ENCODE measurements around the gene AP5S1. TPM values are rescaled to one million over a fixed set of nuclear protein-coding genes. Genes with fewer than 3 reads are reported as not detected.

Gene AP5S1
- total and polyA plus RNA-seq, 9 of the 15 experiments (the other 6 are each of a cell fraction or from before 2014, with no cell fraction given): 2.6 to 8.8 (median 4.4) TPM

GRCh38 chr20:3783511-3784195, 36.7 kb upstream of the AP5S1 start:
- Histone ChIP-seq H3K79me2 (ENCODE audit: control insufficient read depth, insufficient read depth, low read length) (peaks cover 31% of the 10 kb centered on the region), H3K9ac (ENCODE audit: insufficient read depth in 1 of 2, low read depth in 2 of 2, low read length in 2 of 2) (peak overlapping the region in 1 of 2 experiments; percentile 68; a peak in 1 of 4 replicates), H3K9me3 (replicated peaks; ENCODE audit: control insufficient read depth, insufficient read depth, low read depth, low read length) (no peaks in the 10 kb centered on the region), H2AFZ (ENCODE audit: low read depth, low read length) (no peak overlapping the region), H3K9me1 (ENCODE audit: control insufficient read depth, insufficient read depth, low read length) (no peaks in the 10 kb centered on the region), H4K20me1 (replicated peaks; ENCODE audit: control insufficient read depth, insufficient read depth, low read length) (peaks cover 6% of the 10 kb centered on the region), H3K4me1 (replicated peaks in 1 of 2; ENCODE audit: control insufficient read depth in 2 of 2, insufficient read depth in 2 of 2, low read length in 2 of 2) (peaks cover 8 to 39% of the 10 kb centered on the region in 2 experiments; a peak in 3 of 5 replicates), H3K4me2 (ENCODE audit: insufficient read depth, low read length) (no peak overlapping the region), H3K4me3 (no peak overlapping the region), H3K27me3 (ENCODE audit: control insufficient read depth in 2 of 2, insufficient read depth in 2 of 2, low read length in 2 of 2) (no peaks in the 10 kb centered on the region), H3K27ac (ENCODE audit: extremely low read depth, low read depth, low read length) (no peak overlapping the region), H3K36me3 (ENCODE audit: control insufficient read depth, insufficient read depth, low read length) (peaks cover 21% of the 10 kb centered on the region; the same call in 1 of the 3 replicates)
- 64% methylated on average over 8 of the region's 10 CpGs for WGBS (ENCODE audit: insufficient coverage, low coverage, missing lambda C conversion rate)
- intact Hi-C loops (cut with micrococcal nuclease) (loop anchor here (10.0 kb wide), 2 partner anchors 109 to 411 kb away; no protein-coding TSS in a partner anchor), in situ Hi-C loops (cut with MboI) (no loop called here)
- CTCF ChIA-PET (ENCODE audit: low intra/inter-chr PET ratio): no interaction called here
- FAIRE-seq (no peak), ATAC-seq (no peak), DNase-seq (ENCODE audit: extremely low read depth in 1 of 4, low spot score in 3 of 4) (no peak)
- BruUV-seq (replicated peaks): no TSS peak
- POLR2A ChIA-PET: interaction anchor here (0.9 to 1.7 kb wide), 3 partner anchors 79 to 194 kb away, joined by 3 to 4 read pairs (median 3); no protein-coding TSS in a partner anchor
- TF ChIP-seq TFAP4 (CRISPR knock-in tag; IDR thresholded peaks at IDR 0.05; ENCODE audit: borderline replicate concordance): 0 out of 2 replicates have a peak, but pooled peaks have one; percentile 21
- no peak for TF ChIP-seq E4F1 (CRISPR knock-in tag; IDR thresholded peaks at IDR 0.05; ENCODE audit: borderline replicate concordance)
- TF ChIP-seq POLR2A (conservative IDR thresholded peaks at IDR 0.05): peak; percentile 38; the same call in 1 of the 2 replicates
- TF ChIP-seq BDP1 (IDR thresholded peaks at IDR 0.05; ENCODE audit: insufficient read depth, insufficient read length): no peak

Data from K562 (cell line).